ENCODE data around the gene HOXA2.

- TF ChIP-seq CTCF (conservative IDR thresholded peaks at IDR 0.05 in 1 of 2, IDR thresholded peaks at IDR 0.05 in 1 of 2; ENCODE audit: low read depth in 1 of 2, low read length in 2 of 2) (no peak), EZH2 (IDR thresholded peaks at IDR 0.05; ENCODE audit: low read length, missing control alignments) (no peak)
These were observed 25.6 kb upstream of the HOXA2 start for GRCh38 chr7:27128034-27128433.
